ENCODE measurements around the gene ETS2. TPM values are rescaled to one million over a fixed set of nuclear protein-coding genes. Genes with fewer than 3 reads are reported as not detected.

ETS2 gene
- total and polyA plus RNA-seq, 2 of the 4 experiments (the other 2 are of a cell fraction): 21.3 to 21.7 TPM

GRCh38 chr21:38839328-38840286, 33.9 kb downstream of the ETS2 start (continued):
- TF ChIP-seq USF2 (IDR thresholded peaks at IDR 0.05; ENCODE audit: low read depth, low read length) (no peak), BHLHE40 (IDR thresholded peaks at IDR 0.05; ENCODE audit: low read depth, low read length) (peak; percentile 71), SMC3 (IDR thresholded peaks at IDR 0.05; ENCODE audit: low read depth, low read length) (no peak)

Data from IMR-90 (cell line).